NCI-H526 treated with DMSO at 0.1 percent for 48 hours (cell line): ENCODE measurements around the gene CFAP57.

Source experiments
- DNase-seq: peaks from one replicate; lab custom pipeline; 2025; lab: John Stamatoyannopoulos, UW

CFAP57 gene

DNA sequence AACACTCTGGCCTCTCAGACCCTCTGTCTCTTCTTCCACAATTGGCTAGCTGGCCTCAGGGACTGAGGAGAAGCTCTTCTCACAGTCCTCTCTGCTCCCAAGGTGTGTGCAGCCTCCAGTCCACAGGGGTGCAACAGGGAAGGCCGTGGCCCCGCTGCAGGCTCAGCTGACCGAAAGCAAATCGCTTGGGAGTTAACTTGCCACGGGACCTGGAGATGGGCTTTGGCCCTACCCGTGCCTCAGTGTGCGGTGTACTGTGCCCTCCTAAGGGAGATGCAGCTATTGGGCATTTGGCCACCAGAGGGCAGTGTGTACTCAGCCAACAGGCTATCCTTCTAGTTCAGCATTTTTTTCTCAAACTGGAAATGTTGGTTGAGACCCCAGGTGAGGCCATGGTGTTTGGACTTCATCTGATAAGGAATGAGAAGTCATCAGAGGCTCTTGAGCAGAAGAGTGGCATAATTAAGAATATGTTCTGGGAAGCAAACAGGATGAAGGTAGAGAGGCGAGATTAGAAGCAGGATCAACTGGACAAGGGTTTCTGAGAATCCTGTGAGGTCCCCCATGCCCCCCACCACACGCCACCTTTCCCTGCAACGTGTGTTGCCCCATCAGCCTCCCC, 55.1 kb downstream of the CFAP57 start:
- DNase-seq: peak; percentile 69

- no peak for DNase-seq
Measured at GRCh38 chr1:43229826-43230780, 58.0 kb downstream of the CFAP57 start.

DNA sequence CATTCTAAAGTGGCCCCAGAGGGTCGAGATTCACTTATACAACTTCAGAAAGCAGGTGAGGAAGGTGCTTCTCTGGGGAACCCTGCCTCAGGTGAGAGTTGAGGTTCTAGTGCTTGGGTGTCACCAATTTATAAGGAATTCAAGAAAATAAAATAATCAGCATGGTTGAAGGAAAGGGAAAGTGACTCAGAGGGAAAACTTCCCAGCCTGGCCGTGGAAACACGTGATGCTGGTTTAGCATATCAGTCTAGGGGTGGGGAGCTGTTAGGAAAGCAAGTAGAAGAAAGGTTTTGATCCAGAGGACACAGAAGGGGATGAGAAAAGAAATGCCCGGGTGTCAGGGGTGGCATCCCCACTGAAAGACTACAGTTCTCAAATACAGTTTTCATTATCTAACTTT, 59.9 kb downstream of the CFAP57 start:
- DNase-seq: no peak

DNA sequence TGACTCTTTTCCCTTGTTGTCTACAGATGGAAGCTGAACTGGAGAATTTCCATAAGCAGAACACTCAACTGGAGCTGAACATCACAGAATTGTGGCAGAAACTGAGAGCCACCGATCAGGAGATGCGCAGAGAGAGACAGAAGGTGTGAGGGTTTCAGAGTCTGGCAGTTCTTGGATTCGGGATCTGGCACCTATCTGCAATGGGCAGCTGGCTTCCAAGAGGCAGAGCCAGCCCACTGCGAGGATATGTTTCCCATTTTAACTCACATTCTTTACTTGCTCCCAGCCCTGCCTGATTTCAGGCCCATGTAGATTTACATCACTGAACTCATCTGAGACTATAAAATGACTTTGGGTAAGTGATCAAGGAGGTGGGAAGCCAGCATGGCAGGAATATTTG, 60.4 kb downstream of the CFAP57 start:
- no peak for DNase-seq

- no peak for DNase-seq
Measured at GRCh38 chr1:43233631-43234030, 61.5 kb downstream of the CFAP57 start.

DNA sequence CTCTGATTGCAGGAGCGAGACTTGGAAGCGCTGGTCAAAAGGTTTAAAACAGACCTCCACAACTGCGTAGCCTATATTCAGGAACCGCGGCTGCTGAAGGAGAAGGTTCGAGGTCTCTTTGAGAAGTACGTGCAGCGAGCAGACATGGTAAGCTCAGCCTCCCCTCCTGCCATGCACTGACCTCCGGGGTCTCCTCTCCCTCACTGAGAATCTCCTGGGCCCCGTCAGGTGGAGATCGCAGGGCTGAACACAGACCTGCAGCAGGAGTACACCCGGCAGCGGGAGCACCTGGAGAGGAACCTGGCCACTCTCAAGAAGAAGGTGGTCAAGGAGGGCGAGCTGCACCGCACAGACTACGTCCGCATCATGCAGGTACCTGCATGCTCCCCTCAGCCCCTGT, 62.1 kb downstream of the CFAP57 start:
- DNase-seq: no peak

GRCh38 chr1:43235040-43235439, 62.9 kb downstream of the CFAP57 start:
- DNase-seq: no peak

DNA sequence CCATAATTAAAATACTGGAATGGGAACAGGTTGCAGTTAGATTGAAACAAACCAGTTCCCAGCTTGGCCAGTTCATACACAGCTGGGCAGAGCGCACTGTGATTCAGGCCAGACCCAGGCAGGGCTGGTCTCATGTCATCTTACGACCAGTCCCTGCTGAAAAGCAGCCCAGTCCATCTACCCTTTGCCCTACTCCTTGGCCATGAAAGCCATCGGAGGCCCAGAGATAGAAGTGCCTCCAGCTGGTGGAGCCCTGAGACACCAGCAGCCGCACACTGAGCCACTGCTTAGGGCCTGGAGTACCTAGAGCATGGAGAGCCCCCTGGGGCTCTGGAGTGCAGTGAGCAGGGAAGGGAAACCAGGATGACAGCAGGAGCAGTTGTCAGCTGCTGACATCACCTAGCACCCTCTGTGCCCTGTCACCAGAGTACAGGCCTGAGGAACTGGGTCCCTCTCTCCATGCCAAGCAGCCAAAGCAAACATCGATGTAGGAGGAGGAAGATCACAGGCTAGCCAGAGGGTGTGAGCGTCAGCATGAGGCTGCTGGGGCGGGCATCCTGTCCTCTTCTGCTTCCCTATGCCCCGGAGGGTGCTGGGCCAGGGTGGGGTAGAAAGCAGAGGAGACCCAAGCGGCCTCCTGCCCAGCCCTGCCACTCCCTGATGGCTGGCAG, 63.5 kb downstream of the CFAP57 start:
- no peak for DNase-seq

- peak; percentile 24 for DNase-seq
Measured at GRCh38 chr1:43237121-43237520, 65.0 kb downstream of the CFAP57 start.

- DNase-seq: peak; percentile 63
Measured at GRCh38 chr1:43238085-43238484, 66.0 kb downstream of the CFAP57 start.

- DNase-seq: no peak
Measured at GRCh38 chr1:43238991-43239469, 66.9 kb downstream of the CFAP57 start.

DNA sequence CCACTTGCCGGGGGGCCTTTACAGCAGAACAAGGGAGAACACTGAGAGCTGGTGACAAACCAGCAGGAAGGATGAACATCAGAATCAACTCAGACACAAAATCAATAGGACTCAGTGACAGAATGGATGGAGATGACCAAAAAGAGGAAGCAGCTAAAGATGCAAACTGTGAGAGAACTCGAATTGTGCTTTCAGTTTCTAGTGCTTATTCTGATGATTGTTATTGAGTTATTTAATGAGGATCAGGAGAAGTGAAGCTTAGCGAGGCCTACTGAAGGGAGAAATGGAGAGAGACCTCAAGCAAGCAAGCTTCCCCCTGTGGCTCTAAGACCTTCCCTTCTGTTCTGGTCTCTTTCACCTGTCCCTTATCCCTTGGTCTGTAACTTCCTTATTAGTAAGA, 67.4 kb downstream of the CFAP57 start:
- no peak for DNase-seq

GRCh38 chr1:43241413-43241836, 69.3 kb downstream of the CFAP57 start:
- DNase-seq: no peak

DNA sequence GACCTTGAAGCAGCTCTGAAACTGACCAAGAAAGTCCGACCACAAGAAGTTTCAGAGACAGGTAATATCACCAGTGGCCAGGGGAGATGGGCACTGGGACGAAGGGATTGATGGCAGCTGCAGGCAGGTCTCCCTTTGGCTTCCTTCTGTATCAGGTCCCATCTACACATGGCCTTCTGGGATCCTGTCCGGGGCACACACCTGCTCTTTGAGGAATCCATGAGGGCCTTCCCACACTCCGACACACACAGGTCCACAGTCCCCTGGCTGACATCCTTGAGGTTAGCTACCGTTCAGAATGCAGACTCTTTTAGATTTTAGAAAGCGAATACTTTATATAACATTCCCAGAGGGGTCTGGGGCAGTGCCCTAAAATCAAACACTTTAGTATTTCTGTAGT, 71.2 kb downstream of the CFAP57 start:
- no peak for DNase-seq

- DNase-seq: no peak
Measured at GRCh38 chr1:43246466-43247213, 74.5 kb downstream of the CFAP57 start.

- no peak for DNase-seq
Measured at GRCh38 chr1:43247256-43247921, 75.3 kb downstream of the CFAP57 start.

DNA sequence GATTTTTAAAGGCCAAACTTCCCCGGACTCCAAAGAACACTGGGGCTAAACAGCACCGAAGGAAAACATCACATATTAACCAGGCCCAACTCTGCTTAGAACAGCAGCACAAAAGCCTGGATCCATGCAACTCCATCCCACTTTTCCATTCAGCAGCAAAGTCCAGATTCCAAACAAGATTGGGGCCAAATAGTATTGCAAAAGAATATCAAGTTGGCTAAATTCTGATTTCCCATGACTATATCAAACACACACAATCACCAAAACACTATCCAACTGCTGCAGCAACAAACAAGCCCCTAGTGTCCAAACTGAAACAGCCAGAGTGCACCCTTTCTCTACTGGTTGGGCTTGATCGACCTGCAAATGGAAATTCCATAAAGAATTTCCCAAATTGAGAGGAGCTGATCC, 78.2 kb downstream of the CFAP57 start:
- DNase-seq: no peak

GRCh38 chr1:43251024-43251423, 78.9 kb downstream of the CFAP57 start:
- DNase-seq: no peak

DNA sequence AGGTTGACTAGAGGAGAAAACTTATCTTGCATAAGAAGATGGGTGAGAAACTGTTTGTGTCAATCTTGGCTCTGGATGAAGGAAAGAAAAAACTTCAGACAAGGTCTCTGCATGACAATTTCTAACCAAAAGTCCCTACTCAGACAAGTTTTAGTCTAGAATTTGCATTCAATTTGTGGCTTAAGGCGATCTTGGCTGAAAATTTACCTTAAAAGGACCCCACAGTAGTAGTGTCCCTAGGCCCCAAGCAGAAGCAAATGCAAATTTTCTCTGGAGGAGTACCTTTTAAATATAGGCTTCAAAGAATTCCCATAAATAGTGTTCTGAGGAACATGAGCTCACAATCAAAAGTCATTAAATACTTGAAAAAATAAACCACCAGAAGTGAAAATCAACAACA, 80.1 kb downstream of the CFAP57 start:
- no peak for DNase-seq

DNA sequence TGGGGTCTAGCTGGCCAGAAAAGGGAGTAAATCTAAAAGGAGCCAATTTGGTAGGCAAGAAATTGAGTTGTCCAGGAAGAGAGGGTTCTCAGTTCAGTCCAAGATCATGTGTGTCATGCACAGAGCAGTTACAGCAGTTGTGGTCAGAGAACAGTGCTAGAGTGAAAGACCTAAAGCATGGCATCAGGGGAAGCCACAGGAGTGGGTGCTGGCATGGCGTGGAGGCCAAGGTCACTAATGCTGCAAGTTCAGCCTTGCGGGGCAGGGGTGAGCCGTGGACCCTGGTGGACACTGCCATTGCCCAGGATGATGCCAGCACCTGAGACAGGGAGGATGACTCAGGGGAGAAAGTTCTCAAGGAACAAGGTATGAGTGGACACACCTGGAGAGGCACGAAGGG, 81.0 kb downstream of the CFAP57 start:
- no peak for DNase-seq

- no peak for DNase-seq
Measured at GRCh38 chr1:43253876-43254275, 81.7 kb downstream of the CFAP57 start.
